ENCODE results near the gene ULK1.
A peak's percentile ranks its signal among the peaks of the same experiment; 100 is the strongest.

The ULK1 gene

DNA sequence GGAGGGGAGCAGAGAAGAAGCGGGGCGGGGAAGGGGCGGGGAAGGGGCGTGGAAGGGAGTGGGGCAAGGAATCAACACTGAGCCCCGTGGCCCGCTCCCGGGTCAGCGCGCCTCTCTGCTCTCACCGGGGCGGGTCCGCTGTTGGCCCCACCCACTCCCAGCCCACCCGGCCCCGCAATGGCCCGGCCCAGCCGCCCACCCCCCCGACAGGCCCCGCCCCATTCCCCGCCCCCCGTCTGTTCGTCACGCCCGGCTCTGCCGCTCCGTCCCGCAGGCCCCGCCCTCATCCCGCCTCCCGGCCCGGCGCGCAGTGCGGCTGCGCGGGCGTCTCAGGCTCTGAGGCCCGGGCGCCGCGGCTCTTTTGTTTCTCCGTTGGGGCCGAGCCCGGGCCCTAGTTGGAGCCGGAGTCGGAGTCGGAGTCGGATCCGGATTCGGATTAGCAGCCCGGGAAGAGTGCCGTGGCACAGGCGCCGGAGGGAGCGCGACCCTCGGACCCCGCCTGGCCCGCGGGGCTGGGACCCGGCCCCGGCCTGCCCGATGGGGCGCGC lies at the start of gene ULK1:
Gene ULK1 (plus strand): TSS at position 310 of the 548 bp plus-strand sequence. CDS start 380 bp downstream, outside the sequence.
- DNase-seq (ENCODE audit: low spot score in 2 of 2) (peak; percentile 92 to 94), ATAC-seq (ENCODE audit: low read depth) (peak; percentile 81)
- H3K36me3 Mint-ChIP-seq, result no peaks in the 10 kb centered on the region
- peaks cover 9% of the 10 kb centered on the region for H3K4me1 Mint-ChIP-seq
- peak within 1 kb of the TSS; percentile 88 for H3K4me3 Mint-ChIP-seq
- peak within 1 kb of the TSS; percentile 92 for H3K27ac Mint-ChIP-seq
- H3K27me3 Mint-ChIP-seq, result no peaks in the 10 kb centered on the region
- H3K9me3 Mint-ChIP-seq, result no peaks in the 10 kb centered on the region

DNA sequence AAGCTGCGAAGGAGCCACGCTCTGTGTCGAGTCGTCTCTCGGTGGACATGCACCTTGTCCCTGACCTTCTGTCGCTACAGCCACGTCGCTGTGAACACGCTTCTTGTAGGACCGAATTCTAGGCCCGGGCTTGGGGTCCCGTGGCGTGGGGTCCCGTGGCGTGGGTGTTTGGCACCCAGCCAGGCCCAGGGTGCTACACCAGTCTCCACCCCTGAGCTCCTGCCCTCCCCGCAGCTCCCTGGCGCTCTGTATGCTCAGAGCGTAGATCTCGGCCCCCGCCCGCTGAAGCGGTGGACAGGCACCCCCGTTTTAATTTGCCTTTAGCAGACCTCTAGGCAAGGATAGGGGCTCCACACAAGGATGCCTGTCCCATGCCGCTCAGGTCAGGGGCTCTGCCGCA lies 49.8 kb upstream of the ULK1 start:
- Mint-ChIP-seq H3K27me3 (peaks cover 2% of the 10 kb centered on the region), H3K27ac (no peak overlapping the region), H3K4me1 (no peaks in the 10 kb centered on the region), H3K36me3 (no peaks in the 10 kb centered on the region), H3K4me3 (no peak overlapping the region), H3K9me3 (no peaks in the 10 kb centered on the region)
- no peak for DNase-seq (ENCODE audit: low spot score in 2 of 2)
- no peak for ATAC-seq (ENCODE audit: low read depth)

DNA sequence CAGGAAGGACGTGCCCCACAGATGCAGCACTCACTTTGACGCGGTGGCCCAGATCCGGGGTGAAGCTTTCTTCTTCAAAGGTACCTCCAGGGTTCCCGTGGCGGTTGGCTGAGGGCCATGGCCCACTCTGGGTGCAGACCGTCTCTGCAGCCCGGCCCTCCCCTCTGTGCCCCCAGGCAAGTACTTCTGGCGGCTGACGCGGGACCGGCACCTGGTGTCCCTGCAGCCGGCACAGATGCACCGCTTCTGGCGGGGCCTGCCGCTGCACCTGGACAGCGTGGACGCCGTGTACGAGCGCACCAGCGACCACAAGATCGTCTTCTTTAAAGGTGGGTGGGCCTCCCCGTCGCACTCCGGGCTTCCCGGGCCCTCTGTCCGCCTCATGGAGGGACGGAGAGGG lies 49.3 kb upstream of the ULK1 start:
- H3K4me1 Mint-ChIP-seq, result no peaks in the 10 kb centered on the region
- ATAC-seq (ENCODE audit: low read depth), result no peak
- no peaks in the 10 kb centered on the region for H3K36me3 Mint-ChIP-seq
- DNase-seq (ENCODE audit: low spot score in 2 of 2), result no peak
- H3K27me3 Mint-ChIP-seq, result peaks cover 2% of the 10 kb centered on the region
- H3K4me3 Mint-ChIP-seq, result no peak overlapping the region
- H3K27ac Mint-ChIP-seq, result no peak overlapping the region
- H3K9me3 Mint-ChIP-seq, result no peaks in the 10 kb centered on the region

DNA sequence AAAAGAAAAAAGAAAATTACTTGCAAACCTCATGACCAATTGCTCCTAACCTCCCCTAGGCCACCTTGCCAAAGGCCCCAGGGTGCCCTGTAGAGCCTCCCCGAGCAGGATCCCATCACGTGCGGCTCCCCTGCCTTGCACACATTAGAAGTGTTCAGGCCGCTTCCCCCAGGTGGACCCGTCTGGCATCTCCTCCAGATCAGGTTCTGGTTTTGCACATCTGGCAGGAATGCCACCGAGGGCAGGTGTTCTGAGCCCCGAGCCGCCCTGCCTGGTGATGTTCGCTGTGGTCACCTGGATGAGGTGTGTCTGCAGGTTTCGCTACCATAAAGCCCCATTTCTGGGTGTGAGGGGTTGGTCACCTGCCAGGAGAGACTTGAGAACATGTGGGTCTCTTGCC lies 47.0 kb upstream of the ULK1 start:
- H3K9me3 Mint-ChIP-seq, result no peaks in the 10 kb centered on the region
- H3K4me1 Mint-ChIP-seq, result no peaks in the 10 kb centered on the region
- H3K27ac Mint-ChIP-seq, result no peak overlapping the region
- no peak for ATAC-seq (ENCODE audit: low read depth)
- no peak overlapping the region for H3K4me3 Mint-ChIP-seq
- no peaks in the 10 kb centered on the region for H3K36me3 Mint-ChIP-seq
- no peak for DNase-seq (ENCODE audit: low spot score in 2 of 2)
- H3K27me3 Mint-ChIP-seq, result peaks cover 7% of the 10 kb centered on the region

DNA sequence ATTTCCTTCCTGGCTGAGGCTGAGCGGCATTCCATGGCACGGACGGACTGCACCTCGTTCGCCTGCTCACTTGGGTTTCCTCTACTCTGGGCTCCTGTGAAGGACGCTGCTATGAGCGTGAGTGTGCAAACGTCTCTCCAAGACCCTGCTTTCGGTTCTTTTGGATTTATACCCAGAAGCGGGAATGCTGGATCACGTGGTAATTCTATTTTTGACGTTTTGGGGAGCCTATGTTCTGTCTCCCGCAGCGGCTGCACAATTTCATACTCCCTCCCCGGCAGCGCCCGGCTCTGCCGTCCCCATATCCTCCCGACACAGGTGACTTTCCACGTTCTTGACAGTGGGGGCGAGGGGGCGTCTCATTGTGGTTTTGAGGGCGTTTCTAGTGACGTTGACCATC lies 45.7 kb upstream of the ULK1 start:
- H3K27ac Mint-ChIP-seq, result no peak overlapping the region
- H3K4me3 Mint-ChIP-seq, result no peak overlapping the region

DNA sequence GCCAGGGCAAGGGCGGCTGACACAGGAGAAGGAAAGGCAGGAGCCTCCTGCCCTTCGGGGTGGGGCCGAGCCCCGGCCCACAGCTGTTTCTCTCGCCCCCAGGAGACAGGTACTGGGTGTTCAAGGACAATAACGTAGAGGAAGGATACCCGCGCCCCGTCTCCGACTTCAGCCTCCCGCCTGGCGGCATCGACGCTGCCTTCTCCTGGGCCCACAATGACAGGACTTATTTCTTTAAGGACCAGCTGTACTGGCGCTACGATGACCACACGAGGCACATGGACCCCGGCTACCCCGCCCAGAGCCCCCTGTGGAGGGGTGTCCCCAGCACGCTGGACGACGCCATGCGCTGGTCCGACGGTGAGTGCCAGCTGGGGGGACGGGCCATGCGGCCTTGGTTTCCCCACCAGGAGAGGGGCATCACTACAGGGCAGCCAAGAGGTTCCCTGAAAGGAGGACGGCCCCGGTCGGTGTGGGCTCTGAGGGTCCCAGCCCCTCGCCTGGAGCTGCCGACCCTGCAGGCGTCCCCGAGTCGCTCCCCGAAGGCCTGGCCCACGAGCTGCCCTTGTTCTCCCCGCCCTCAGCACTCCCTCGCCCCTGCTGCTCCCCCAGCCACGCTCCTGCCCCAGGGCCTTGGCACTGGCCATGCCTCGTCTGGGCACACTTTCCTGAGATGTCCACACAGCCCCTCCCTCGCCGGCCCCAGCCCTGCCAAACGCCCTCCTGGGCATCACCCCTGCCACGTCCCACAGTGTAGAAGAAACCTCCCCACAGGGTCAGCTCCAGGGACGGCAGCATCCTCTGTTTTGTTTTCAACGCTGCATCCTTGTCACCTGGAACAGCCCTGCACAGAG lies 44.5 kb upstream of the ULK1 start:
- Mint-ChIP-seq H3K36me3 (no peaks in the 10 kb centered on the region), H3K27ac (no peak overlapping the region), H3K4me3 (no peak overlapping the region), H3K9me3 (no peaks in the 10 kb centered on the region), H3K4me1 (no peaks in the 10 kb centered on the region), H3K27me3 (peaks cover 14% of the 10 kb centered on the region)
- ATAC-seq (ENCODE audit: low read depth) (no peak), DNase-seq (ENCODE audit: low spot score in 2 of 2) (no peak)

More for the DNA sequence above, 45.7 kb upstream of the ULK1 start:
- no peaks in the 10 kb centered on the region for H3K9me3 Mint-ChIP-seq
- no peaks in the 10 kb centered on the region for H3K36me3 Mint-ChIP-seq
- H3K4me1 Mint-ChIP-seq, result no peaks in the 10 kb centered on the region
- DNase-seq (ENCODE audit: low spot score in 2 of 2), result no peak
- ATAC-seq (ENCODE audit: low read depth), result no peak
- H3K27me3 Mint-ChIP-seq, result peaks cover 11% of the 10 kb centered on the region

DNA sequence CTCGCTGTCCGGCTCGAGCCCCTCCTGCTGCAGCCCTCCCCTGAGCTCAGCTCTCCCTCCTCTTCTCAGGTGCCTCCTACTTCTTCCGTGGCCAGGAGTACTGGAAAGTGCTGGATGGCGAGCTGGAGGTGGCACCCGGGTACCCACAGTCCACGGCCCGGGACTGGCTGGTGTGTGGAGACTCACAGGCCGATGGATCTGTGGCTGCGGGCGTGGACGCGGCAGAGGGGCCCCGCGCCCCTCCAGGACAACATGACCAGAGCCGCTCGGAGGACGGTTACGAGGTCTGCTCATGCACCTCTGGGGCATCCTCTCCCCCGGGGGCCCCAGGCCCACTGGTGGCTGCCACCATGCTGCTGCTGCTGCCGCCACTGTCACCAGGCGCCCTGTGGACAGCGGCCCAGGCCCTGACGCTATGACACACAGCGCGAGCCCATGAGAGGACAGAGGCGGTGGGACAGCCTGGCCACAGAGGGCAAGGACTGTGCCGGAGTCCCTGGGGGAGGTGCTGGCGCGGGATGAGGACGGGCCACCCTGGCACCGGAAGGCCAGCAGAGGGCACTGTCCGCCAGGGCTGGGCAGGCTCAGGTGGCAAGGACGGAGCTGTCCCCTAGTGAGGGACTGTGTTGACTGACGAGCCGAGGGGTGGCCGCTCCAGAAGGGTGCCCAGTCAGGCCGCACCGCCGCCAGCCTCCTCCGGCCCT lies 43.4 kb upstream of the ULK1 start:
- ATAC-seq (ENCODE audit: low read depth), result no peak
- no peak overlapping the region for H3K27ac Mint-ChIP-seq
- no peaks in the 10 kb centered on the region for H3K4me1 Mint-ChIP-seq
- no peaks in the 10 kb centered on the region for H3K9me3 Mint-ChIP-seq
- no peaks in the 10 kb centered on the region for H3K36me3 Mint-ChIP-seq
- H3K4me3 Mint-ChIP-seq, result no peak overlapping the region
- DNase-seq (ENCODE audit: low spot score in 2 of 2), result no peak
- H3K27me3 Mint-ChIP-seq, result peaks cover 16% of the 10 kb centered on the region

DNA sequence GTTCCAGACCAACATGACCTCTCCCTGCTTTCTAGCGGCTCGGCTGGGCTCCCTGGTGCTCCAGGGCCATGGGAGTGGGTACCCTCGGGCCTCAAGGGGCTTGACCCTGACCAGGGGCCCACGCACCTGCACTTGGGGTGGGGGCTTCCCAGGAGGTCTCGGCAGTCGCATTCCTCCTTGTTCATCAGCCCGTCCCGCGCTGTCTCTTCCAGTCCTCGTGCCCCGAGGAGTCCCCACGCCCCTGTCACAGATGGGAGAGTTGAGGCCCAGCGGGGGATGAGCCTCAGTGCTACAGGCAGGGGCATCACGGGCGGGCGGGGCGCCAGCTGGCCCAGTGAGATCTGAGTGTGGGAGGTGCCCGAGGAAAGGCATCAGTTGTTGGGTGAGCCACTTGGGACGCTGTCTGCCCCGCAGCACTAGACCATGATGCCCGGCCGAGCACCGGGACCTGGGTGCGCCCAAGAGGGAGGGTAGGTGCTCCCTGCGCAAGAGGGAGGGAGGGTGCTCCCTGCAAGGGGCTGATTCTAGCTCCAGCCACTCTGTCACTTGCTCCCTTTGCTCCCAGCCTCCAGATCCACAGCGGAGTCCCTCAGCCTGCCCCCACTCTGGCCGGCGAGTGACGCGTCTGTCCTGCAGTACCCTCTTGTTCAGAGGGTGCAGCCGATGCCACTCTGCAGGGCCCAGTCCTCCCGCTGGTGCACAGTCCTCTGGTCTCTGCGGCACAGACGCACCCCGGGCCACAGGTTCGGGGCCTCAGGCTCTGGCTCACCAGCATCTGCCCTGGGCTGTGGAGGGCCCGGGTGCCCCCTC lies 42.5 kb upstream of the ULK1 start:
- Mint-ChIP-seq H3K27me3 (peaks cover 22% of the 10 kb centered on the region), H3K4me1 (peaks cover 7% of the 10 kb centered on the region), H3K36me3 (no peaks in the 10 kb centered on the region), H3K27ac (no peak overlapping the region), H3K4me3 (no peak overlapping the region), H3K9me3 (no peaks in the 10 kb centered on the region)
- DNase-seq (ENCODE audit: low spot score in 2 of 2) (no peak), ATAC-seq (ENCODE audit: low read depth) (no peak)

DNA sequence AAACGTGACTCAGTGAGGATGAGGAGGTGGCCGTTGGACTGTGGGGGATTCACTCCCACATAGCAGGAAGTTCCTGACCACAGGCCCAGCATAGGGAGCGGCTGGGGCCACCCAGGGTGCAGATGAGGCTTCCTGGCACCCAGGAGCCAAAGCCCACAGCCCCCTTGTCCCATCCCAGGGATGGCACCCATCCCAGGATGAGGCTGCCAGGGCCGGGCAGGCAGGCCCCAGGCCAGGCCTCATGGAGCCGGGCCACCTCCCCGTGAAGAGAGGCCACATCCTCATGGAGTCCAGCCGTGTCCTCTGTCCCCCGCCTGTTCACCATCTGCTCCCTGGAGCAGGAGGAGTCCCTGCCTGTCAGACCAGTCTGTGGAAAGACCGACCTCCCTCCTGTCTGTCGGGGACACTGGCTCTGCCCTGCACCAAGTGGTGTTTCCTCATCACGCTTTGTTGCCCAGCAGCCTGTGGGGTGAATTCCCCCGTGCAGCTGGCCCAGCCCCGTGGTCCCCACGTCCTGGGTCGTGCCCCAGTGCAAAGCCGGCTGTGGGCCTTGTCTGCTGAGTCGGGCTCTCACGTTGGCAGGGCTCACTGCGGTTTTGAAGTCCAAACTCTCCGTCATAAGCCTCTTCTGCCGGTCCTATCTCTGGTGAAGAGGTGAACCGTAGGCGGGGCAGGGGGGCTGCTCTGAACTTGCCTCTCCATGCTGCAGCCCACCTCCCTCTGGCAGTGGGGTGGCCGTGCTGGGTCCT lies 41.7 kb upstream of the ULK1 start:
- no peak overlapping the region for H3K4me3 Mint-ChIP-seq
- ATAC-seq (ENCODE audit: low read depth) (peak; percentile 47), DNase-seq (ENCODE audit: low spot score in 2 of 2) (no peak)
- peaks cover 7% of the 10 kb centered on the region for H3K4me1 Mint-ChIP-seq
- no peaks in the 10 kb centered on the region for H3K36me3 Mint-ChIP-seq
- no peak overlapping the region for H3K27ac Mint-ChIP-seq
- no peaks in the 10 kb centered on the region for H3K9me3 Mint-ChIP-seq
- H3K27me3 Mint-ChIP-seq, result peaks cover 28% of the 10 kb centered on the region

DNA sequence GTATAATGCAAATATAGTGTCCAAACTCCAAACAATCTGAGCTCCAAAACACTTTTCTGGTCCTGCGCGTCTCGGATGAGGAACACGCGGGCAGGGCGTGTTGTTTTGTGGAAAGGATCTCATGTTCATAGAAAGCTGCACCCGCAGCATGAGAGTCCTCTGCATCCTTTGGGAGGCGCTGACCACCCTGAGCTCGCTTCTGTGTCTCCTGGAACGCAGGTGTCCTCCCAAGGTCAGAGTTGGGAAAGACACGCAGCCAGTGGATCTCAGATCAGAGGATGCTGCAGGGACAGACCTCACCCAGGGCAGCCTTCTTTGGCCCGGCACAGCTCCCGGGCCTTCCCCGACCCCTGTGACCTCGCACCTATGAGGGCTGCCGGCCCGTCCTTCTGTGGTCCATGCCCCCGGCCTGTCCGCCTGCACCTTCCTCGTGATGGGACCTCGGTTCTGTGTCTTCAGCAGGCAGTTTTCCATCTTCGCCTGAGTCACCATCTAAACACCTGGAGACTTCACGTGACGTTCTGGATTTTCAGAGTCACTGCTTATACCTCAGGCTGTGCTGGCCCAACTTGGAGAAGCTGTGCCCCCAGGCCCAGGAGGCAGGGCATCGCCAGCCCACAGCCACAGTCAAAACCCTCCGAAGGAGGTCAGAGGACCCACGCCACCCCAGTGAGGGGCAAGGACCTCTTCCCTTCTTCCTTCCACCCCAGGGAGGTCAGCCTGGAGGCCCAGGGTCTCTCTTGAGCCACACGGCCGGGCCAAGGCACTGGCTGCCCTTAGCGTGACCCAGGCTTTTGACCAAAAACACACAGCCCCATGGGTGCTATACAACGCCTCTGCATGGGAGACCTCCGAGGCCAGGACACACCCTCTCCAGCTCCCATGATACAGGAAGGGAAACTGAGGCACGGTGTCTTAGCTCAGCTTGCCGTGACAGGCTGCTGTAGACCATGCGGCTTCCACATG lies 40.3 kb upstream of the ULK1 start:
- H3K27ac Mint-ChIP-seq, result no peak overlapping the region
- H3K4me3 Mint-ChIP-seq, result no peak overlapping the region
- no peak for DNase-seq (ENCODE audit: low spot score in 2 of 2)
- ATAC-seq (ENCODE audit: low read depth), result no peak
- no peaks in the 10 kb centered on the region for H3K9me3 Mint-ChIP-seq
- H3K27me3 Mint-ChIP-seq, result peaks cover 37% of the 10 kb centered on the region
- peaks cover 7% of the 10 kb centered on the region for H3K4me1 Mint-ChIP-seq
- H3K36me3 Mint-ChIP-seq, result no peaks in the 10 kb centered on the region

DNA sequence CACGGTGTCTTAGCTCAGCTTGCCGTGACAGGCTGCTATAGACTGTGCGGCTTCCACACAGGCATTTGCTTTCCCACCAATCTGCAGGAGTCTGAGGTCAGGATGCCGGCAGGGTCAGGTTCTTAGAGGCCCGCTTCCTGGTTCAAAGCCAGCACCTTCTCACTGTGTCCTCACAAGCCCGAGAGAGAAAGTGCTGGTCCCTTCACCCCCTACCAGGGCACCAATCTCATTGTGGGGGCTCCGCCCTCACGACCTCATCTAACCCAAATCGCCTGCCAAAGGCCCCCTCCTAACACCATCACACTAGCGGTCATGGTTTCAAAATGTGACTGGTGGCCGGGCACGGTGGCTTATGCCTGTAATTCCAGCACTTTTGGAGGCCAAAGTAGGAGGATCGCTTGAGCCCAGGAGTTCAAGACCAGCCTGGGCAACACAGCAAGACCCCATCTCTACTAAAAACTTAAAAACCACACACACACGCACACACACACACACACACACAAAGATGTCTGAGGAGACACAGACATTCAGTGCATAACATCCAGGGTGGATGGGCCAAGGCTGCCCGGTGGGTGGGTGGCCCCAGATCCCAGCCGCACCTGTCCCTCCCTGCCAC lies 39.5 kb upstream of the ULK1 start:
- ATAC-seq (ENCODE audit: low read depth) (no peak), DNase-seq (ENCODE audit: low spot score in 2 of 2) (no peak)
- no peaks in the 10 kb centered on the region for H3K9me3 Mint-ChIP-seq
- no peaks in the 10 kb centered on the region for H3K36me3 Mint-ChIP-seq
- peaks cover 7% of the 10 kb centered on the region for H3K4me1 Mint-ChIP-seq
- no peak overlapping the region for H3K4me3 Mint-ChIP-seq
- H3K27ac Mint-ChIP-seq, result no peak overlapping the region
- H3K27me3 Mint-ChIP-seq, result peaks cover 37% of the 10 kb centered on the region

DNA sequence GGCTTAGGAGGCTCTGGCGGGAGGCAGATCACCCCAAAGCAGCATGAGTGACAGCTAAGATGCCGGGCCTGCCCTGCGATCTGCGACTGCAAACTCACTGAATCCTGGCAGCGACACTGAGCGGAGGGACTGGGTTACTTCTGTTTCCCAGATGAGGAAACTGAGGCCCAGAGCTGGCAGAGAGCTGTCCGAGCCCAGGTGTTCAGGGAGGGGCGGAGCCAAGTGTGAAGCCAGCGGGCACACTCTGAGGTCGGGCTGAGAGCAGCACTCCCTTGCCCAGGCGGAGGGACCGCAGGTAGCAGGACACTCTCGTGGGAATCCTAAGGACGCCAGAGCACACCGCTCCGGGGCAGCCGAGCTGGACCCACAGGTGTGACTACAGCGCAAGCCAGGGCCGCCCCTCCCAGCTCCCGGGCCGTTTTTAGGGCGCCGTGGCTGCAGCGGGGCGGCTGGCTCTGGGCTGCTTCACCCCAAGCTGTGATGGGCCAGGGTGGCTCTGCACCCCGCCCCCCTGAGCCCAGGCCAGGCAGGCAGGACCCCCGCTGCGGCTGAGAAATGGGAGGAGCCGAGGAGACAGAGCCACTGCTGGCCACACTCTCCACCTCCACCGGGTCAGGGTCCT lies 38.8 kb upstream of the ULK1 start:
- no peak overlapping the region for H3K27ac Mint-ChIP-seq
- no peak for ATAC-seq (ENCODE audit: low read depth)
- no peaks in the 10 kb centered on the region for H3K9me3 Mint-ChIP-seq
- no peaks in the 10 kb centered on the region for H3K36me3 Mint-ChIP-seq
- no peak for DNase-seq (ENCODE audit: low spot score in 2 of 2)
- peaks cover 37% of the 10 kb centered on the region for H3K27me3 Mint-ChIP-seq
- H3K4me1 Mint-ChIP-seq, result peaks cover 7% of the 10 kb centered on the region
- no peak overlapping the region for H3K4me3 Mint-ChIP-seq

Measured in memory B cell (primary cell).